ENCODE data around the gene STRA8.
"Not testable (repeated sequence)": the region's sequence is repeated elsewhere in the genome, so short reads cannot be mapped to it uniquely, and the experiment has no call there.

STRA8 gene

GRCh38 chr7:135205850-135206249, 27.8 kb upstream of the STRA8 start:
- no peak for DNase-seq

- DNase-seq = peak; percentile 6
Observed at GRCh38 chr7:135206941-135207391, 26.7 kb upstream of the STRA8 start.

- DNase-seq = no peak
Observed at GRCh38 chr7:135207406-135208101, 26.1 kb upstream of the STRA8 start.

- no peak for DNase-seq
Observed at GRCh38 chr7:135208102-135208793, 25.4 kb upstream of the STRA8 start.

GRCh38 chr7:135209225-135209834, 24.3 kb upstream of the STRA8 start:
- DNase-seq = no peak

GRCh38 chr7:135210888-135211178, 22.8 kb upstream of the STRA8 start:
- no peak for DNase-seq

- DNase-seq = peak; percentile 97
Observed at GRCh38 chr7:135211179-135211945, 22.3 kb upstream of the STRA8 start, which contains the start of gene WDR91. WDR91 (minus strand) TSS chr7:135211526; CDS start chr7:135211502, 24 bp downstream.

- not testable (repeated sequence) for DNase-seq
Observed at GRCh38 chr7:135211946-135212685, 21.5 kb upstream of the STRA8 start.

- DNase-seq = no peak
Observed at GRCh38 chr7:135213831-135214230, 19.8 kb upstream of the STRA8 start.

GRCh38 chr7:135215180-135215579, 18.5 kb upstream of the STRA8 start:
- no peak for DNase-seq

- DNase-seq = no peak
Observed at GRCh38 chr7:135215698-135216097, 17.9 kb upstream of the STRA8 start.

- DNase-seq = no peak
Observed at GRCh38 chr7:135217645-135218509, 15.8 kb upstream of the STRA8 start.

- no peak for DNase-seq
Observed at GRCh38 chr7:135224027-135224426, 9.6 kb upstream of the STRA8 start.

GRCh38 chr7:135231686-135232085, 2.0 kb upstream of the STRA8 start:
- no peak for DNase-seq

GRCh38 chr7:135232087-135232486, 1.6 kb upstream of the STRA8 start:
- DNase-seq = no peak

- no peak for DNase-seq
Observed at GRCh38 chr7:135232720-135233119, 918 bp upstream of the STRA8 start.

- not testable (repeated sequence) for DNase-seq
Observed at GRCh38 chr7:135234095-135234494, 457 bp downstream of the STRA8 start.

GRCh38 chr7:135234727-135235126, 1.1 kb downstream of the STRA8 start:
- DNase-seq = no peak

GRCh38 chr7:135235841-135236240, 2.2 kb downstream of the STRA8 start:
- DNase-seq = no peak

GRCh38 chr7:135236727-135237126, 3.1 kb downstream of the STRA8 start:
- no peak for DNase-seq

- no peak for DNase-seq
Observed at GRCh38 chr7:135238112-135238744, 4.6 kb downstream of the STRA8 start.
